Body of pancreas (tissue), 4 donors: ENCODE data around the gene MND1. TPM values are rescaled to one million over a fixed set of nuclear protein-coding genes. Genes with fewer than 3 reads are reported as not detected.

Experiments
- ATAC-seq: fragments of 150-250 bp; one replicate; pipeline ENCODE4 v1.9.1; 2016
- DNase-seq, 4 donors: peaks; one replicate each; pipeline ENCODE4 v3.0.0-alpha.2; 2019
- H3K27ac ChIP-seq, 4 donors: fragments of 200-600 bp; sonication (generic); 1 replicate in 3 of 4; 2 replicates in 1 of 4; pipeline versions ENCODE4 v1.5.1 to v1.6.1; 2016 to 2019; ENCODE audit warnings: mild to moderate bottlenecking in 1 of 4, mixed read lengths in 1 of 4, moderate library complexity in 1 of 4
- H3K27me3 ChIP-seq, 2 donors: fragments of 200-600 bp; sonication (generic); one replicate each; pipeline ENCODE4 v1.6.0; 2016; ENCODE audit warnings: mild to moderate bottlenecking in 1 of 2
- H3K36me3 ChIP-seq, 2 donors: fragments of 200-600 bp; sonication (generic); replicated peaks in 1 of 2; 2 replicates each; pipeline ENCODE4 v1.5.1; 2016; ENCODE audit warnings: low read depth in 2 of 2; ENCODE audit not compliant: insufficient read depth in 1 of 2
- H3K4me1 ChIP-seq: fragments of 200-600 bp; sonication (generic); one replicate; pipeline ENCODE4 v1.6.0; 2016
- H3K4me3 ChIP-seq, 2 donors: fragments of 200-600 bp; sonication (generic); 1 replicate in 1 of 2; 2 replicates in 1 of 2; pipeline ENCODE4 v1.5.1; 2016 to 2019
- H3K9me3 ChIP-seq, 3 donors: fragments of 200-600 bp; sonication (generic); 1 replicate in 2 of 3; 2 replicates in 1 of 3; pipeline ENCODE4 v1.5.1; 2016
- POLR2A ChIP-seq, 3 donors: fragments of 450-650 bp; IDR thresholded peaks; one replicate each; pipeline ENCODE4 v1.6.1; 2016; ENCODE audit warnings: antibody characterized with exemption in 3 of 3, mild to moderate bottlenecking in 2 of 3
- WGBS, 2 donors: methylation state at CpG; one replicate each; pipeline ENCODE4 v1.1.5; 2017; 5-methylcytosine and 5-hydroxymethylcytosine counted together
- intact Hi-C: fragments of 100-400 bp; cut with DNase I; formaldehyde crosslinking; loops from one replicate; pipeline ENCODE4 v1.15.1; 2023
- total RNA-seq, 2 donors: library from RNA; depleted of rRNA; stranded (reverse); fragments of >200 nt; gene quantifications; one replicate each; pipeline ENCODE4 v1.1.0, GENCODE V29; 2016
- TF ChIP-seq, protein P1 (sequence below), 7 experiments: fragments of 450-650 bp in 4 of 7; fragments of 200-600 bp in 3 of 7; sonication (generic) in 3 of 7; IDR thresholded peaks; one replicate each; pipeline ENCODE4 v1.5.1; 2016 to 2019; ENCODE audit warnings: antibody characterized with exemption in 7 of 7

MND1 gene, protein sequence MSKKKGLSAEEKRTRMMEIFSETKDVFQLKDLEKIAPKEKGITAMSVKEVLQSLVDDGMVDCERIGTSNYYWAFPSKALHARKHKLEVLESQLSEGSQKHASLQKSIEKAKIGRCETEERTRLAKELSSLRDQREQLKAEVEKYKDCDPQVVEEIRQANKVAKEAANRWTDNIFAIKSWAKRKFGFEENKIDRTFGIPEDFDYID
- total RNA-seq = 1 to 10 TPM in 1 of 2 donors, not detected in 1; 1.0 TPM

DNA sequence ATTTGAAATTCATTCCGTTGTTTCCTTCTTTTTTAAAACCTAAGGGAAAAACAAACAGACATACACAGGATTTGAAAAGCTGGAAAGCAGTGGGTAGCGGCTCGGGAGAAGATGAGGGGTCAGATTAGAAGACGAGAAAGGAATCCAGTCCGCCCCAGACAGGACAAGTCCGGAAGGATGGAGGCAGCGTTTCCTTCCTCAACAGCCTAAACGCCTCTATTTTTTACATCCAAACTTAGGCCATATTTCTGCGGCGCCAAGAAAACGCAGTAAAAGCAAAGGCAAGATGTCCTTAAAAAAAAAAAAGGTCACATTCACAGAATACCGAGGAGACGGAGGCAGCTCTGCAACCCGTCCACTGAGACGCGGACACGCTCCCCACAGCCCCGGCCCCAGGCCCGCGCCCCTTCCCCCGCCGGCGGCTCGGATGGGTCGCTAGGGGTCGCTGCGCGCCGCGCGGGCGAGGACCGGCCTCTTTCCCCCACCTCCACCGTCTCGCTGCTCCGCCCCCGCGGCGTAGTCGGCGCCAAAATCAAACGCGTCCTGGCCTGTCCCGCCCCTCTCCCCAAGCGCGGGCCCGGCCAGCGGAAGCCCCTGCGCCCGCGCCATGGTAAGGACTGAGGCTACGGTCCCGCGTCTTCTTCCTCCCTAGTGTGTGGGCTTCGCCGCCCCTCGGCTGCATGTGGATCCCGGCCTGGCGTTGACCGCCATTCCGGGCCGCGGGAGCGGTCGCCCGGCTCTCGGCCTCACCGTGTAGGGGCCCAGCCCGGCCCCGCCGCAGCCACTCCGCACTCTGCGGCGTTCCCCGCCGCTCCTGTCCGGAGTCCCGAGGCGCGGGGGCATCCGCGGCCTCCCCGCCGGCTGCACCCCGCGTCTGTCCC lies at the start of gene MND1:
MND1 (plus strand) TSS at position 558 of the 881 bp plus-strand sequence; CDS start at position 608, 50 bp downstream.
- H3K9me3 ChIP-seq = no peaks in the 10 kb centered on the region
- no peak within 1 kb of the TSS for H3K27ac ChIP-seq
- H3K4me3 ChIP-seq = peak within 1 kb of the TSS; percentile 39 to 73
- H3K4me1 ChIP-seq = peaks cover 22% of the 10 kb centered on the region
- 1 to 5% methylated on average over 26 to 79 of the region's 86 CpGs for WGBS, 2 donors
- peaks cover 0 to 3% of the 10 kb centered on the region in 2 donors for H3K27me3 ChIP-seq
- DNase-seq (peak; percentile 78 to 86 (median 82)), ATAC-seq (peak; percentile 90)
- intact Hi-C loops = loop anchor here (10.0 kb wide), 1 partner anchor 230 kb away; no protein-coding TSS in a partner anchor
- H3K36me3 ChIP-seq = no peaks in the 10 kb centered on the region
- TF ChIP-seq, protein P1, sequence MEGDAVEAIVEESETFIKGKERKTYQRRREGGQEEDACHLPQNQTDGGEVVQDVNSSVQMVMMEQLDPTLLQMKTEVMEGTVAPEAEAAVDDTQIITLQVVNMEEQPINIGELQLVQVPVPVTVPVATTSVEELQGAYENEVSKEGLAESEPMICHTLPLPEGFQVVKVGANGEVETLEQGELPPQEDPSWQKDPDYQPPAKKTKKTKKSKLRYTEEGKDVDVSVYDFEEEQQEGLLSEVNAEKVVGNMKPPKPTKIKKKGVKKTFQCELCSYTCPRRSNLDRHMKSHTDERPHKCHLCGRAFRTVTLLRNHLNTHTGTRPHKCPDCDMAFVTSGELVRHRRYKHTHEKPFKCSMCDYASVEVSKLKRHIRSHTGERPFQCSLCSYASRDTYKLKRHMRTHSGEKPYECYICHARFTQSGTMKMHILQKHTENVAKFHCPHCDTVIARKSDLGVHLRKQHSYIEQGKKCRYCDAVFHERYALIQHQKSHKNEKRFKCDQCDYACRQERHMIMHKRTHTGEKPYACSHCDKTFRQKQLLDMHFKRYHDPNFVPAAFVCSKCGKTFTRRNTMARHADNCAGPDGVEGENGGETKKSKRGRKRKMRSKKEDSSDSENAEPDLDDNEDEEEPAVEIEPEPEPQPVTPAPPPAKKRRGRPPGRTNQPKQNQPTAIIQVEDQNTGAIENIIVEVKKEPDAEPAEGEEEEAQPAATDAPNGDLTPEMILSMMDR (IDR thresholded peaks at IDR 0.05) = peak; percentile 70 to 98 (median 87)
- no peak for TF ChIP-seq POLR2A (IDR thresholded peaks at IDR 0.05)

GRCh38 chr4:153295131-153295755 lies 49.2 kb upstream of the MND1 start:
- TF ChIP-seq POLR2A (IDR thresholded peaks at IDR 0.05) = no peak
- TF ChIP-seq, protein P1 (IDR thresholded peaks at IDR 0.05) = peak in 2 of 7 experiments; percentile 15
- Histone ChIP-seq H3K4me3 (no peak overlapping the region), H3K9me3 (no peaks in the 10 kb centered on the region), H3K27ac (peak overlapping the region; percentile 11 to 63 (median 36)), H3K4me1 (peaks cover 14% of the 10 kb centered on the region), H3K27me3 (no peaks in the 10 kb centered on the region), H3K36me3 (no peaks in the 10 kb centered on the region)
- DNase-seq (peak in 3 of 4 donors; percentile 4 to 24 (median 16)), ATAC-seq (peak; percentile 67)
- WGBS, 2 donors = 86 to 90% methylated on average over 26 to 38 of the region's 40 CpGs
- intact Hi-C loops = no loop called here

GRCh38 chr4:153296040-153296823 lies 48.3 kb upstream of the MND1 start:
- Histone ChIP-seq H3K9me3 (no peaks in the 10 kb centered on the region), H3K4me1 (peaks cover 14% of the 10 kb centered on the region), H3K36me3 (no peaks in the 10 kb centered on the region), H3K27me3 (no peaks in the 10 kb centered on the region), H3K4me3 (no peak overlapping the region), H3K27ac (no peak overlapping the region)
- DNase-seq (no peak), ATAC-seq (no peak)
- 70 to 77% methylated on average over 11 of the region's 11 CpGs for WGBS, 2 donors
- intact Hi-C loops = no loop called here
- TF ChIP-seq, protein P1 (IDR thresholded peaks at IDR 0.05) = no peak
- no peak for TF ChIP-seq POLR2A (IDR thresholded peaks at IDR 0.05)

DNA sequence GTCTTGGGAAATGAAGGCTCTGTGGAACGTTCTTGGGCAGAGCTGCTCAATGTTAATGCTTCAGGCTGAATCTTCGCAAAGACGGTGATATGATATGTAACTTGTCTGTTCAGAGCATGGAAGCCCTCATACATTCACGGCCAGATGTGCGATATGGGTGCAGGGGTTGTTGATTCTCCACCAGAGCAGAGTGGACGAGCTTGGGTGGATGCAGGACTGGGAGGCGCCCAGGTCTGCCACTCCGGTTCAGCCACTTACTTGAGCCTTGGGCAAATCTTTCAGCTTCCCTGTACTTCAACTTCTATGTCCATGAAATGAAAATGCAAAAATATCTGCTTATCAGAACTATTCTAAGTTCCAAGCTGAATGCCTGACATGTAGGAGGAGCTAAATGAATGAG lies 47.4 kb upstream of the MND1 start:
- Histone ChIP-seq H3K36me3 (no peaks in the 10 kb centered on the region), H3K27me3 (no peaks in the 10 kb centered on the region), H3K27ac (peak overlapping the region in 1 of 4 donors; percentile 12), H3K4me3 (no peak overlapping the region), H3K4me1 (peaks cover 14% of the 10 kb centered on the region), H3K9me3 (no peaks in the 10 kb centered on the region)
- DNase-seq = no peak
- intact Hi-C loops = no loop called here
- WGBS, 2 donors = 82 to 94% methylated on average over 8 of the region's 8 CpGs
- no peak for ATAC-seq
- TF ChIP-seq POLR2A (IDR thresholded peaks at IDR 0.05) = no peak
- TF ChIP-seq, protein P1 (IDR thresholded peaks at IDR 0.05) = no peak
